ENCODE data around the gene GSE1. TPM values are rescaled to one million over a fixed set of nuclear protein-coding genes. Genes with fewer than 3 reads are reported as not detected.
A peak's percentile ranks its signal among the peaks of the same experiment; 100 is the strongest.

Gene GSE1
- total and polyA plus RNA-seq, 2 of the 13 experiments (the other 11 are each of a cell fraction or from before 2014, with no cell fraction given) = 16.1 to 31.2 TPM

- no peak for TF ChIP-seq ZNF280B (CRISPR knock-in tag; IDR thresholded peaks at IDR 0.05; ENCODE audit: borderline replicate concordance)
- no peak for TF ChIP-seq ZNF3 (CRISPR knock-in tag; IDR thresholded peaks at IDR 0.05)
- TF ChIP-seq ZNF121 (CRISPR knock-in tag; IDR thresholded peaks at IDR 0.05) = no peak
- TF ChIP-seq TCF7 (IDR thresholded peaks at IDR 0.05; ENCODE audit: low read depth) = no peak
- TF ChIP-seq ZNF18 (CRISPR knock-in tag; IDR thresholded peaks at IDR 0.05; ENCODE audit: insufficient replicate concordance) = no peak
- TF ChIP-seq ZBTB40 (IDR thresholded peaks at IDR 0.05) = no peak
- no peak for TF ChIP-seq ZBTB40 (CRISPR knock-in tag; IDR thresholded peaks at IDR 0.05)
- no peak; the same call in 1 of the 2 replicates for TF ChIP-seq ZNF510 (CRISPR knock-in tag; IDR thresholded peaks at IDR 0.05; ENCODE audit: low read depth)
- TF ChIP-seq SIN3A (IDR thresholded peaks at IDR 0.05; ENCODE audit: borderline replicate concordance, low read depth, low read length) = no peak
- TF ChIP-seq ZSCAN12 (CRISPR knock-in tag; IDR thresholded peaks at IDR 0.05) = no peak
- peak; percentile 76 for TF ChIP-seq GATAD2A (CRISPR knock-in tag; IDR thresholded peaks at IDR 0.05)
- TF ChIP-seq BCLAF1 (IDR thresholded peaks at IDR 0.05) = no peak
Observed at GRCh38 chr16:85563515-85564276, 49.4 kb upstream of the GSE1 start (continued).
